B cell (primary cell): ENCODE results near the gene STX1B. TPM values are rescaled to one million over a fixed set of nuclear protein-coding genes. Genes with fewer than 3 reads are reported as not detected.

Experiments used
- ATAC-seq: fragments of 200-7000 bp; cut with Tn5 transposase; one replicate; pipeline ENCODE4 v1.10.0; 2021; ENCODE audit warnings: low read depth, mild to moderate bottlenecking, moderate number of reproducible peaks, moderate library complexity
- CTCF ChIA-PET: fragments of 350-600 bp; sonication (Branson Sonifier 250); formaldehyde crosslinking; loops from one replicate; lab custom pipeline; 2021; ENCODE audit warnings: antibody characterized with exemption, inconsistent platforms; lab: Charles Lee
- POLR2A ChIA-PET: fragments of 350-600 bp; sonication (Branson Sonifier 250); formaldehyde crosslinking; loops from one replicate; lab custom pipeline; 2021; ENCODE audit warnings: antibody characterized with exemption; lab: Charles Lee
- DNase-seq: peaks from one replicate; pipeline ENCODE4 v3.0.0; 2013
- H2AFZ ChIP-seq: 2 replicates; pipeline ENCODE4 v1.6.1; 2012; ENCODE audit warnings: mild to moderate bottlenecking, low read depth, low read length; ENCODE audit not compliant: insufficient read depth, poor library complexity, severe bottlenecking
- H3K27ac ChIP-seq, 2 donors: 1 replicate in 1 of 2; 2 replicates in 1 of 2; pipeline ENCODE4 v1.5.1; 2012 to 2013; ENCODE audit warnings: low read length in 2 of 2, mild to moderate bottlenecking in 2 of 2, moderate library complexity in 1 of 2
- H3K27me3 ChIP-seq, 4 experiments: fragments of 200-600 bp in 1 of 4; sonication (generic) in 1 of 4; replicated peaks in 1 of 4; 1 replicate in 2 of 4; 2 replicates in 2 of 4; pipeline versions ENCODE4 v1.6.1 to v1.7.0; 2013 to 2016; ENCODE audit warnings: low read length in 3 of 4, mild to moderate bottlenecking in 2 of 4, mixed read lengths in 1 of 4, moderate library complexity in 1 of 4; ENCODE audit not compliant: insufficient read depth in 4 of 4, control insufficient read depth in 3 of 4; ENCODE audit errors: control extremely low read depth in 1 of 4
- H3K36me3 ChIP-seq, 2 experiments: replicated peaks in 1 of 2; 1 replicate in 1 of 2; 2 replicates in 1 of 2; pipeline versions ENCODE4 v1.6.1 to v1.7.1; 2013; ENCODE audit warnings: low read length in 1 of 2; ENCODE audit not compliant: insufficient read depth in 2 of 2, control insufficient read depth in 1 of 2; ENCODE audit errors: control extremely low read depth in 1 of 2, extremely low read depth in 1 of 2
- H3K4me1 ChIP-seq, 2 donors: fragments of 200-600 bp in 1 of 2; sonication (generic) in 1 of 2; 1 replicate in 1 of 2; 2 replicates in 1 of 2; pipeline versions ENCODE4 v1.5.1 to v1.6.1; 2013 to 2017; ENCODE audit warnings: low read length in 2 of 2; ENCODE audit not compliant: control insufficient read depth in 2 of 2, insufficient read depth in 2 of 2
- H3K4me2 ChIP-seq: replicated peaks from 2 replicates; pipeline ENCODE3; 2012; ENCODE audit warnings: mild to moderate bottlenecking, low read depth, low read length; ENCODE audit not compliant: poor library complexity, severe bottlenecking
- H3K4me3 ChIP-seq, 5 experiments: fragments of 200-600 bp in 1 of 5; sonication (generic) in 1 of 5; 1 replicate in 3 of 5; 2 replicates in 2 of 5; pipeline versions ENCODE4 v1.5.1 to v1.7.0; 2011 to 2016; ENCODE audit warnings: low read length in 4 of 5, mild to moderate bottlenecking in 4 of 5, low read depth in 2 of 5, control low read depth in 1 of 5, moderate library complexity in 1 of 5; ENCODE audit not compliant: insufficient read depth in 1 of 5; ENCODE audit errors: control extremely low read depth in 1 of 5, extremely low read depth in 1 of 5
- H3K79me2 ChIP-seq: fragments of 200-600 bp; sonication (generic); one replicate; pipeline ENCODE4 v1.6.0; 2016; ENCODE audit warnings: low read length; ENCODE audit not compliant: control insufficient read depth, insufficient read depth
- H3K9ac ChIP-seq: fragments of 200-600 bp; sonication (generic); 2 replicates; pipeline ENCODE4 v1.6.1; 2017; ENCODE audit warnings: mild to moderate bottlenecking, low read length, moderate library complexity
- H3K9me3 ChIP-seq, 3 donors: one replicate each; pipeline versions ENCODE4 v1.6.1 to v1.7.1; 2013; ENCODE audit warnings: low read length in 2 of 3; ENCODE audit not compliant: control insufficient read depth in 2 of 3, insufficient read depth in 1 of 3; ENCODE audit errors: control extremely low read depth in 1 of 3
- H4K20me1 ChIP-seq: 2 replicates; pipeline ENCODE4 v1.6.0; 2012; ENCODE audit warnings: mild to moderate bottlenecking, low read length; ENCODE audit not compliant: insufficient read depth, control insufficient read depth, poor library complexity, severe bottlenecking
- H3K27ac Mint-ChIP-seq: one replicate; pipeline ENCODE4 v1.8.0; 2021; ENCODE audit warnings: mixed read lengths
- H3K27me3 Mint-ChIP-seq: one replicate; pipeline ENCODE4 v1.8.0; 2021; ENCODE audit warnings: mixed read lengths
- H3K4me1 Mint-ChIP-seq: one replicate; pipeline ENCODE4 v1.8.0; 2021; ENCODE audit warnings: mixed read lengths
- H3K4me3 Mint-ChIP-seq: one replicate; pipeline ENCODE4 v1.8.0; 2021; ENCODE audit warnings: mixed read lengths
- H3K9me3 Mint-ChIP-seq: one replicate; pipeline ENCODE4 v1.8.0; 2022; ENCODE audit warnings: mixed read lengths; ENCODE audit not compliant: insufficient read depth
- EZH2 ChIP-seq: IDR thresholded peaks from 2 replicates; pipeline ENCODE4 v1.6.1; 2012; ENCODE audit warnings: borderline replicate concordance, low read depth, mild to moderate bottlenecking, moderate library complexity, low read length; ENCODE audit not compliant: insufficient read depth, poor library complexity, severe bottlenecking
- WGBS: methylation state at CpG from one replicate; pipeline ENCODE4 v1.1.5; 2013; ENCODE audit warnings: missing lambda C conversion rate; ENCODE audit not compliant: insufficient coverage; 5-methylcytosine and 5-hydroxymethylcytosine counted together
- intact Hi-C: fragments of 100-400 bp; cut with micrococcal nuclease; formaldehyde crosslinking; loops from one replicate; pipeline ENCODE4 v1.10.0; 2022
- polyA minus RNA-seq: library from RNA; depleted of rRNA, polyadenylated mRNA; stranded (reverse); fragments of >200 nt; gene quantifications from 2 replicates; pipeline ENCODE4 v1.2.3, GENCODE V29; 2012
- polyA plus RNA-seq: library from polyadenylated mRNA; depleted of rRNA; stranded (reverse); fragments of >200 nt; gene quantifications from 2 replicates; pipeline ENCODE4 v1.2.3, GENCODE V29; 2012
- total RNA-seq, 2 donors: library from RNA; stranded (reverse); fragments of 120-200 nt in 1 of 2; gene quantifications; 1 replicate in 1 of 2; 2 replicates in 1 of 2; pipeline versions ENCODE4 v1.2.3 to v1.2.4, GENCODE V29; 2013 to 2022
- TF ChIP-seq, protein P1 (sequence below): fragments of 200-600 bp; IDR thresholded peaks from one replicate; pipeline ENCODE4 v1.8.0; 2022; ENCODE audit warnings: antibody characterized with exemption, mild to moderate bottlenecking

Gene STX1B
- total RNA-seq (2.2 and 2.7 TPM in 2 replicates), polyA plus RNA-seq (1.8 and 2.1 TPM in 2 replicates), polyA minus RNA-seq (0.50 and 0.60 TPM in 2 replicates)
- total RNA-seq (2013) = 0.40 TPM

DNA sequence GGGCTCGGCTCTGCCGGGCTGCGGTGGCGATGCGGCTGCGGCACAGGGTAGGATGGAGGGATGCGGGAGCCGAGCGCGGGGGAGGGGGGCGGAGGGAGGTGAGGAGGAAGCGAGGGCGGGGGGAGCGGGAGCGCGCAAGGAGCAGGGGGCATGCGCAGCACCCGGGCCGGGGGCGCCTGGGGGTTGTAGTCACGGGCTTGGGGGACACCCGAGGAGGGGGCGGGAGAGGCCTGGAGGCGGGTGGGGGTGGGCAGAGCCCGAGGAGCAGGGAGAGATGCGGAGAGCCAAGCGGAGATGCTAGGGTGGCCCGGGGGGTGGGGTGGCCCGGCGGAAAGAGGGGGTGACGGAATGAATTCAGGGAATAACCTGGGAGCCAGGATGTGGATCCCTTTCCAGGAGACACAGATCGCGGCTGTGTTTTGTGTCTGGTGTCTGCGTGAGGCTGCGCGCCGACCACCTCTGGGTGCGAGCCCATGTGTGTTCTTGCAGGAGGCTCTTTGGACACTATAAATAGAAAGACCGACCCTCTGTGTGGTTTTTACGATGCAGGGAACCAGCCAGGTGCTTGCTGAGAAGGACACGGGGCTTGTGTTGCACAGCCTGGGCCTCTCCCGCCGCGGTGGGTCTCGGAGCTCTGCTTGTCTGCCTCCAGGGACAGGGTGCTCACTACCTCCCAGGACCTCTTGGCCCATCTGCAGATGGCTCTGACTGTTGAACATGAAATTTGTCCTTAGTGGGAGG lies at the start of gene STX1B:
Gene STX1B (minus strand): TSS at position 54 of the 741 bp plus-strand sequence. CDS start 242 bp downstream, outside the sequence.
- H3K4me1 Mint-ChIP-seq = peaks cover 20% of the 10 kb centered on the region
- Histone ChIP-seq H3K4me2 (peak within 1 kb of the TSS; percentile 64), H3K27me3 (peaks cover 0 to 37% (median 18%) of the 10 kb centered on the region in 4 experiments), H4K20me1 (no peaks in the 10 kb centered on the region), H3K27ac (no peak within 1 kb of the TSS), H3K9ac (no peak within 1 kb of the TSS), H3K79me2 (no peaks in the 10 kb centered on the region), H3K4me1 (peaks cover 6 to 10% of the 10 kb centered on the region in 2 donors), H2AFZ (peak within 1 kb of the TSS; percentile 3), H3K4me3 (peak within 1 kb of the TSS in 1 of 5 experiments; percentile 26), H3K9me3 (peaks cover 0 to 14% (median 0%) of the 10 kb centered on the region in 3 donors), H3K36me3 (no peaks in the 10 kb centered on the region)
- H3K27ac Mint-ChIP-seq = no peak within 1 kb of the TSS
- ATAC-seq (peak; percentile 14), DNase-seq (no peak)
- WGBS = 19% methylated on average over 22 of the region's 45 CpGs
- intact Hi-C loops = no loop called here
- TF ChIP-seq EZH2 = no peak
- TF ChIP-seq, protein P1, sequence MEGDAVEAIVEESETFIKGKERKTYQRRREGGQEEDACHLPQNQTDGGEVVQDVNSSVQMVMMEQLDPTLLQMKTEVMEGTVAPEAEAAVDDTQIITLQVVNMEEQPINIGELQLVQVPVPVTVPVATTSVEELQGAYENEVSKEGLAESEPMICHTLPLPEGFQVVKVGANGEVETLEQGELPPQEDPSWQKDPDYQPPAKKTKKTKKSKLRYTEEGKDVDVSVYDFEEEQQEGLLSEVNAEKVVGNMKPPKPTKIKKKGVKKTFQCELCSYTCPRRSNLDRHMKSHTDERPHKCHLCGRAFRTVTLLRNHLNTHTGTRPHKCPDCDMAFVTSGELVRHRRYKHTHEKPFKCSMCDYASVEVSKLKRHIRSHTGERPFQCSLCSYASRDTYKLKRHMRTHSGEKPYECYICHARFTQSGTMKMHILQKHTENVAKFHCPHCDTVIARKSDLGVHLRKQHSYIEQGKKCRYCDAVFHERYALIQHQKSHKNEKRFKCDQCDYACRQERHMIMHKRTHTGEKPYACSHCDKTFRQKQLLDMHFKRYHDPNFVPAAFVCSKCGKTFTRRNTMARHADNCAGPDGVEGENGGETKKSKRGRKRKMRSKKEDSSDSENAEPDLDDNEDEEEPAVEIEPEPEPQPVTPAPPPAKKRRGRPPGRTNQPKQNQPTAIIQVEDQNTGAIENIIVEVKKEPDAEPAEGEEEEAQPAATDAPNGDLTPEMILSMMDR = no peak
- CTCF ChIA-PET = no interaction called here
- peaks cover 40% of the 10 kb centered on the region for H3K27me3 Mint-ChIP-seq
- peak within 1 kb of the TSS; percentile 67 for H3K4me3 Mint-ChIP-seq
- H3K9me3 Mint-ChIP-seq = no peaks in the 10 kb centered on the region
- POLR2A ChIA-PET = no interaction called here

- Histone ChIP-seq H3K4me1 (no peaks in the 10 kb centered on the region), H3K9me3 (no peaks in the 10 kb centered on the region), H3K4me3 (no peak overlapping the region), H4K20me1 (no peaks in the 10 kb centered on the region), H3K36me3 (peaks cover 0 to 5% of the 10 kb centered on the region in 2 experiments), H3K9ac (no peak overlapping the region), H3K27me3 (no peaks in the 10 kb centered on the region), H3K79me2 (no peaks in the 10 kb centered on the region), H3K27ac (no peak overlapping the region), H2AFZ (no peak overlapping the region), H3K4me2 (no peak overlapping the region)
- TF ChIP-seq, protein P1 = no peak
- no peak for TF ChIP-seq EZH2
- Mint-ChIP-seq H3K27ac (no peak overlapping the region), H3K27me3 (no peaks in the 10 kb centered on the region), H3K4me3 (no peak overlapping the region), H3K9me3 (no peaks in the 10 kb centered on the region), H3K4me1 (no peaks in the 10 kb centered on the region)
- POLR2A ChIA-PET = no interaction called here
- WGBS = 96% methylated on average over 4 of the region's 4 CpGs
- no peak for ATAC-seq
- CTCF ChIA-PET = no interaction called here
- DNase-seq = no peak
- intact Hi-C loops = no loop called here
Observed at GRCh38 chr16:31055613-31056012, 45.2 kb upstream of the STX1B start.
